Activated B cell treated with CpG ODN at 0.5 μM for 24 hours (primary cell): ENCODE results near the gene STXBP1. TPM values are rescaled to one million over a fixed set of nuclear protein-coding genes. Genes with fewer than 3 reads are reported as not detected.

Experiments used
- ATAC-seq: fragments of 200-7000 bp; cut with Tn5 transposase; one replicate; pipeline ENCODE4 v1.10.0; 2021; ENCODE audit warnings: low read depth, mild to moderate bottlenecking, moderate library complexity
- CTCF ChIA-PET: fragments of 350-600 bp; sonication (Branson Sonifier 250); formaldehyde crosslinking; loops from one replicate; lab custom pipeline; 2021; ENCODE audit warnings: antibody characterized with exemption; lab: Charles Lee
- POLR2A ChIA-PET: fragments of 350-600 bp; sonication (Branson Sonifier 250); formaldehyde crosslinking; loops from one replicate; lab custom pipeline; 2021; ENCODE audit warnings: antibody characterized with exemption; lab: Charles Lee
- DNase-seq: peaks from one replicate; pipeline ENCODE4 v3.0.0; 2022
- H3K27ac Mint-ChIP-seq: one replicate; pipeline ENCODE4 v1.8.0; 2020; ENCODE audit warnings: mixed read lengths
- H3K27me3 Mint-ChIP-seq: one replicate; pipeline ENCODE4 v1.8.0; 2021; ENCODE audit warnings: mixed read lengths
- H3K36me3 Mint-ChIP-seq: one replicate; pipeline ENCODE4 v1.8.0; 2021; ENCODE audit warnings: low read depth, mixed read lengths
- H3K4me1 Mint-ChIP-seq: one replicate; pipeline ENCODE4 v1.8.0; 2021; ENCODE audit warnings: mixed read lengths
- H3K4me3 Mint-ChIP-seq: one replicate; pipeline ENCODE4 v1.8.0; 2020; ENCODE audit warnings: mild to moderate bottlenecking, mixed read lengths
- H3K9me3 Mint-ChIP-seq: one replicate; pipeline ENCODE4 v1.8.0; 2020; ENCODE audit warnings: mixed read lengths
- intact Hi-C: fragments of 100-400 bp; cut with micrococcal nuclease; formaldehyde crosslinking; loops from one replicate; pipeline ENCODE4 v1.15.1; 2024
- total RNA-seq: library from RNA; stranded (reverse); gene quantifications from 2 replicates; pipeline ENCODE4 v1.2.3, GENCODE V29; 2022
- TF ChIP-seq, protein P1 (sequence below): fragments of 200-600 bp; IDR thresholded peaks from one replicate; pipeline ENCODE4 v1.8.0; 2022; ENCODE audit warnings: antibody characterized with exemption, mild to moderate bottlenecking

STXBP1 gene
- total RNA-seq, 1 donor from 2014 or later, result 0.73 TPM

DNA sequence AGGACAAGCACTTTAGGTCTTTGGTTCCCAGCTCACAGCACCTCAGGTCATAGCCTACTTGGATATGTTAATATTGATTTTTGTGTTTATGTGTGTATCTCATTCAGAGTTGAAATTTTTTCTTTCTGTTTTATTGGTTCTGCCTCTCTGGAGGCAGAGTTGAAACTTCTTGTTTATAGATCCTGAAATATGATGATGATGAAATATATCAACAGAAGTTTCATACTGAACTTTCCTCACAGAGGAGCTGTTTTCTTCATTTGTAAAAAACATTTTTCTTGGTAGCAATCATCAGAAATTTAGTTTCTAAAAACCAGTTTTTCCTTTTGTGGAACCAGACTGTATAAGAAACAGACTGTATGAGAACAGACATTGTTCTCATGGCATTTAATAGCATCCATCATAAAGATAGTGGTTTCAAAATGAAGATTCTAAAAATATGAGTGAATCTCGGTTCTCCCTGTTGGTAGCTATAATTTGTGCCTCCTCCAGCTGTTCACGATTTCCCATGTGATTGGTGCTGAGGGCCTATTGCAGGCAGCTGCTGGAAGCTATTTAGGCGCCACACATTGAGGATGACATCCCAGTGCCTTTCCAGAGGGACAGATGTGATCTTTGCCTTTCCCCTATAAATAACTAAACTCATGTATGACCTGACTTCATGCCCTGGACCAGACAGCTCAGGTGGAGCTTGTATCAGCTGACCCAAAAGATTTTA is 55.2 kb downstream of the STXBP1 start:
- CTCF ChIA-PET, result no interaction called here
- Mint-ChIP-seq H3K27me3 (peaks cover 25% of the 10 kb centered on the region), H3K4me3 (no peak overlapping the region), H3K4me1 (no peaks in the 10 kb centered on the region), H3K27ac (no peak overlapping the region), H3K36me3 (no peaks in the 10 kb centered on the region), H3K9me3 (no peaks in the 10 kb centered on the region)
- intact Hi-C loops, result no loop called here
- POLR2A ChIA-PET, result no interaction called here
- ATAC-seq (no peak), DNase-seq (no peak)
- TF ChIP-seq, protein P1, sequence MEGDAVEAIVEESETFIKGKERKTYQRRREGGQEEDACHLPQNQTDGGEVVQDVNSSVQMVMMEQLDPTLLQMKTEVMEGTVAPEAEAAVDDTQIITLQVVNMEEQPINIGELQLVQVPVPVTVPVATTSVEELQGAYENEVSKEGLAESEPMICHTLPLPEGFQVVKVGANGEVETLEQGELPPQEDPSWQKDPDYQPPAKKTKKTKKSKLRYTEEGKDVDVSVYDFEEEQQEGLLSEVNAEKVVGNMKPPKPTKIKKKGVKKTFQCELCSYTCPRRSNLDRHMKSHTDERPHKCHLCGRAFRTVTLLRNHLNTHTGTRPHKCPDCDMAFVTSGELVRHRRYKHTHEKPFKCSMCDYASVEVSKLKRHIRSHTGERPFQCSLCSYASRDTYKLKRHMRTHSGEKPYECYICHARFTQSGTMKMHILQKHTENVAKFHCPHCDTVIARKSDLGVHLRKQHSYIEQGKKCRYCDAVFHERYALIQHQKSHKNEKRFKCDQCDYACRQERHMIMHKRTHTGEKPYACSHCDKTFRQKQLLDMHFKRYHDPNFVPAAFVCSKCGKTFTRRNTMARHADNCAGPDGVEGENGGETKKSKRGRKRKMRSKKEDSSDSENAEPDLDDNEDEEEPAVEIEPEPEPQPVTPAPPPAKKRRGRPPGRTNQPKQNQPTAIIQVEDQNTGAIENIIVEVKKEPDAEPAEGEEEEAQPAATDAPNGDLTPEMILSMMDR, result no peak

DNA sequence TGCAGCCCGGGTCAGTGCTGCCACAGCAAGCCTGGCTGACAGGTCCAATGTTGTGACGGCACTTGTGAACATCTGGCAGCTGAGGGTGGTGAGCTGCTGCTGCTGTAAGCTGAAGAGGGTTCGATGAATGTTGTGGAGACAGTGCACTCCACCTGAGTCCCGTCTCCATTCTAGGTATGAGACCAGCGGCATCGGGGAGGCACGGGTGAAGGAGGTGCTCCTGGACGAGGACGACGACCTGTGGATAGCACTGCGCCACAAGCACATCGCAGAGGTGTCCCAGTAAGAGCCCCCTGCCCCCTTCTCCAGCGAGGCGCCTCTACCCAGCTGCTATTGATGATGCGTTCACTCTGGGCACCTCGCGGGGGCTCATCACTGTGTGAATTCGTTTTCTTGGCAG is 55.8 kb downstream of the STXBP1 start:
- ATAC-seq, result no peak
- TF ChIP-seq, protein P1, result no peak
- ChIA-PET CTCF (no interaction called here), POLR2A (no interaction called here)
- Mint-ChIP-seq H3K4me1 (no peaks in the 10 kb centered on the region), H3K27ac (no peak overlapping the region), H3K27me3 (peaks cover 21% of the 10 kb centered on the region), H3K9me3 (no peaks in the 10 kb centered on the region), H3K36me3 (no peaks in the 10 kb centered on the region), H3K4me3 (no peak overlapping the region)
- intact Hi-C loops, result no loop called here
- DNase-seq, result no peak

DNA sequence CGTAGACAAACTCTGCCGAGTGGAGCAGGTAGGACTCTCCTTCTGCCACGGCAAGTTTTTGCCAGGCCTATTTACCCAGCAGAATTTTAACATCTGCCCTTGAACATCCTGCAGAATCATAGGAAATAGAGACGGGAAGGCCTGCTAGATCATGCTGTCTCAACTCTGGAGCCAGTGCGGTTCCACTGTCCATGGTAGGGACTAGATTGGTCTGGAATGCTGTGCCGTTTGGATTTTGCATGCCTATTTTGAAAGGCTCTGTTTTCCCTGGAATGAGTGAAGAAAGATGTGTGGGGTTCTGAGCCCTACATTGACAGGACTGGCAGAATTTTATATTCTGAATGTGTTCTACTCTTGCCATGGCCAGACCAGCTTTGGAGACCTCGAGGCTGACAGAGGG is 61.2 kb downstream of the STXBP1 start:
- Mint-ChIP-seq H3K27ac (no peak overlapping the region), H3K36me3 (no peaks in the 10 kb centered on the region), H3K27me3 (peaks cover 3% of the 10 kb centered on the region), H3K4me3 (no peak overlapping the region), H3K4me1 (no peaks in the 10 kb centered on the region), H3K9me3 (no peaks in the 10 kb centered on the region)
- ATAC-seq, result no peak
- ChIA-PET CTCF (no interaction called here), POLR2A (no interaction called here)
- TF ChIP-seq, protein P1, result no peak
- DNase-seq, result no peak
- intact Hi-C loops, result no loop called here

DNA sequence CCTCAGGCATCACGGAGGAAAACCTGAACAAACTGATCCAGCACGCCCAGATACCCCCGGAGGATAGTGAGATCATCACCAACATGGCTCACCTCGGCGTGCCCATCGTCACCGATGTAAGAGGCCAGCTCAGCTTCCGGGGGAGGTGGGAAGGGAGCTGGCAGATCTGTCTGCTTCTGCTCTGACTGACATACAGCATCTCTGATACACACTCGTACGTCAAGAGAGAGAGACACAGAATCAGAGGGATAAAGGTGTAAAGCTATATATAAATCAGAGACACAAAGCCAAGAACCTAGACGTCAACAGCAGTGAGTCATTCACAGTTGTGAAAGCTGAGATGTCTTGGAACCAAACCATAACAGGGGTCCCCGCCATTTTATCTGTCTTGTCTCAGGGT is 64.6 kb downstream of the STXBP1 start:
- TF ChIP-seq, protein P1, result no peak
- H3K27me3 Mint-ChIP-seq, result peaks cover 14% of the 10 kb centered on the region
- DNase-seq (no peak), ATAC-seq (no peak)
- no peak overlapping the region for H3K27ac Mint-ChIP-seq
- intact Hi-C loops, result no loop called here
- no peaks in the 10 kb centered on the region for H3K36me3 Mint-ChIP-seq
- CTCF ChIA-PET, result no interaction called here
- no peak overlapping the region for H3K4me3 Mint-ChIP-seq
- no peaks in the 10 kb centered on the region for H3K9me3 Mint-ChIP-seq
- no peaks in the 10 kb centered on the region for H3K4me1 Mint-ChIP-seq
- POLR2A ChIA-PET, result no interaction called here

DNA sequence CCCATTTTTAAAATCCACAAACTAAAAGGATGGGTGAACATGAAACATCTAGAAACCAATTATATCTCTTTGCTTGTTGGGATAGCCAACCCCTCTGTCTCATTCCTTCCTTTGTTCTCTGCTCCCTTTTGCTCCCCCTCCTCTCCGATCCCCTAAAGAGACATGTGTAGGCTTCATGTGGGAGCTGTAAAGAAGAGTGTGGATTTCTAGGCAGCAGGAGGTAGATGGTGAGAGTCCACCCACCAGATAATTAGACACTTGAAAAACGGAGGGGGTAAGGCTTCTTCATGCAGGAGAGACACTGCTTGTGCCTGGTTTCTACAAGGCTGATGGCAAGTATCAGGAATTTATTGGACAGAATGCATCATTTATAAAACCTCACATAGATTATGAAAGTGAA is 67.4 kb downstream of the STXBP1 start:
- Mint-ChIP-seq H3K4me1 (no peaks in the 10 kb centered on the region), H3K9me3 (no peaks in the 10 kb centered on the region), H3K36me3 (no peaks in the 10 kb centered on the region), H3K4me3 (no peak overlapping the region), H3K27me3 (peaks cover 14% of the 10 kb centered on the region), H3K27ac (no peak overlapping the region)
- ATAC-seq, result no peak
- ChIA-PET POLR2A (no interaction called here), CTCF (no interaction called here)
- DNase-seq, result no peak
- intact Hi-C loops, result no loop called here
- TF ChIP-seq, protein P1, result no peak
